Neuron (in vitro differentiated cells): ENCODE measurements around the gene PPP1R14C.

ENCODE experiments used
- H2AFZ ChIP-seq: one replicate; pipeline ENCODE4 v1.6.1; 2013; ENCODE audit warnings: low read depth, mild to moderate bottlenecking, inconsistent platforms, low read length, moderate library complexity
- H3K27me3 ChIP-seq: one replicate; pipeline ENCODE4 v1.6.1; 2013; ENCODE audit warnings: low read length; ENCODE audit not compliant: insufficient read depth
- H3K36me3 ChIP-seq: one replicate; pipeline ENCODE4 v1.6.1; 2013; ENCODE audit warnings: low read length; ENCODE audit not compliant: insufficient read depth
- H3K4me1 ChIP-seq: one replicate; pipeline ENCODE4 v1.6.1; 2013; ENCODE audit warnings: low read length; ENCODE audit not compliant: insufficient read depth
- H3K4me3 ChIP-seq: 2 replicates; pipeline ENCODE4 v1.5.1; 2013; ENCODE audit warnings: mild to moderate bottlenecking, low read length, moderate library complexity
- H3K9me3 ChIP-seq: one replicate; pipeline ENCODE4 v1.6.1; 2013; ENCODE audit warnings: low read length

PPP1R14C gene

GRCh38 chr6:150273457-150274309, 130.8 kb downstream of the PPP1R14C start:
- no peaks in the 10 kb centered on the region for H3K9me3 ChIP-seq
- H3K27me3 ChIP-seq: no peaks in the 10 kb centered on the region
- no peaks in the 10 kb centered on the region for H3K36me3 ChIP-seq
- peaks cover 49% of the 10 kb centered on the region for H3K4me1 ChIP-seq
- no peak overlapping the region for H2AFZ ChIP-seq
- no peak overlapping the region for H3K4me3 ChIP-seq

DNA sequence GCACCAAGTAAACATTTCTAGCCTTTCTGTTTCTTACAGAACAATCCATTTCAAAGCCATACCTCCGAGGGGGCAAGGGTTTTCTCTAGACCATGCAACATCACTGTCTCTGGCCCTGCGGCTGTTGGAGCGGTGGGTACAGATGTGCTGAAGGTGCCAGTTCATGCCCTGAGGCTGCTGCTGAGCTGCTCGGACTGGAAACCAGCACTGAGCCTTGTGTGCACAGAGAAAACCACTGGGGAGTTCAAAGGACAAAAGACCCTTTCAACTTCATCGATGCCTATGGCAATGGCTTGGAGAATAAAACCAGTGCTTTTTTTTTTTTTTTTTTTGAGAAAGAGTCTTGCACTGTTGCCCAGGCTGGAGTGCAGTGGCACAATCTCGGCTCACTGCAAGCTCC, 132.6 kb downstream of the PPP1R14C start:
- peaks cover 49% of the 10 kb centered on the region for H3K4me1 ChIP-seq
- no peak overlapping the region for H2AFZ ChIP-seq
- H3K36me3 ChIP-seq: no peaks in the 10 kb centered on the region
- no peaks in the 10 kb centered on the region for H3K9me3 ChIP-seq
- H3K27me3 ChIP-seq: no peaks in the 10 kb centered on the region
- H3K4me3 ChIP-seq: no peak overlapping the region

- H3K4me1 ChIP-seq: peaks cover 41% of the 10 kb centered on the region
- H3K27me3 ChIP-seq: no peaks in the 10 kb centered on the region
- no peaks in the 10 kb centered on the region for H3K9me3 ChIP-seq
- no peaks in the 10 kb centered on the region for H3K36me3 ChIP-seq
- H2AFZ ChIP-seq: no peak overlapping the region
- no peak overlapping the region for H3K4me3 ChIP-seq
These were observed 133.5 kb downstream of the PPP1R14C start for GRCh38 chr6:150276168-150276936.

- H3K27me3 ChIP-seq: no peaks in the 10 kb centered on the region
- no peak overlapping the region for H3K4me3 ChIP-seq
- no peak overlapping the region for H2AFZ ChIP-seq
- H3K9me3 ChIP-seq: no peaks in the 10 kb centered on the region
- H3K36me3 ChIP-seq: no peaks in the 10 kb centered on the region
- H3K4me1 ChIP-seq: peaks cover 33% of the 10 kb centered on the region
These were observed 134.3 kb downstream of the PPP1R14C start for GRCh38 chr6:150276937-150277742.

- Histone ChIP-seq H3K27me3 (no peaks in the 10 kb centered on the region), H2AFZ (no peak overlapping the region), H3K4me1 (peaks cover 12% of the 10 kb centered on the region), H3K36me3 (no peaks in the 10 kb centered on the region), H3K9me3 (no peaks in the 10 kb centered on the region), H3K4me3 (no peak overlapping the region)
These were observed 136.7 kb downstream of the PPP1R14C start for GRCh38 chr6:150279533-150279932.

GRCh38 chr6:150280703-150281102, 137.9 kb downstream of the PPP1R14C start:
- H3K9me3 ChIP-seq: no peaks in the 10 kb centered on the region
- no peak overlapping the region for H3K4me3 ChIP-seq
- no peaks in the 10 kb centered on the region for H3K36me3 ChIP-seq
- no peaks in the 10 kb centered on the region for H3K27me3 ChIP-seq
- peaks cover 15% of the 10 kb centered on the region for H3K4me1 ChIP-seq
- no peak overlapping the region for H2AFZ ChIP-seq

DNA sequence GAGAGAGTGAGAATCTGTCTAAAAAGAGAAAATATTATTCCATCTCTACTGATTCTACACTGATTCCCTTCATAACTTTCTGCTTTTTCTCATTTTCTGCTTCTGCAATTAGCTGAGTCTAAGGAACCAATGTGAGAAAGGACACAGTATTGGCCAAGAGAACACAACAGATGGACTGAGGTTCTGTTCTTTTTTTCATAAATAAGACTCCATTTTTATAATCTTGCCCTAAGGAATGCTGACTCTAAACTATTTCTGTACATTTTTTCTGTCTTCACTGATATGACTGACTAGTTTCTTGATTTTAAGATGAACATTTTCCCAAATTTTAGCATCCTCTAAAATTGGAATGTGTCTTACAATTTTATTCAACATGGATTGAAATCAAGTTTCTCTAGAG, 138.9 kb downstream of the PPP1R14C start:
- Histone ChIP-seq H3K9me3 (no peaks in the 10 kb centered on the region), H3K27me3 (no peaks in the 10 kb centered on the region)

GRCh38 chr6:150282806-150283205, 140.0 kb downstream of the PPP1R14C start:
- H3K27me3 ChIP-seq: no peaks in the 10 kb centered on the region
- no peaks in the 10 kb centered on the region for H3K9me3 ChIP-seq
- peaks cover 32% of the 10 kb centered on the region for H3K4me1 ChIP-seq
- no peak overlapping the region for H2AFZ ChIP-seq
- H3K36me3 ChIP-seq: no peaks in the 10 kb centered on the region
- H3K4me3 ChIP-seq: no peak overlapping the region

More for the DNA sequence above, 138.9 kb downstream of the PPP1R14C start:
- Histone ChIP-seq H3K4me3 (no peak overlapping the region), H3K4me1 (peaks cover 25% of the 10 kb centered on the region), H2AFZ (no peak overlapping the region), H3K36me3 (no peaks in the 10 kb centered on the region)

DNA sequence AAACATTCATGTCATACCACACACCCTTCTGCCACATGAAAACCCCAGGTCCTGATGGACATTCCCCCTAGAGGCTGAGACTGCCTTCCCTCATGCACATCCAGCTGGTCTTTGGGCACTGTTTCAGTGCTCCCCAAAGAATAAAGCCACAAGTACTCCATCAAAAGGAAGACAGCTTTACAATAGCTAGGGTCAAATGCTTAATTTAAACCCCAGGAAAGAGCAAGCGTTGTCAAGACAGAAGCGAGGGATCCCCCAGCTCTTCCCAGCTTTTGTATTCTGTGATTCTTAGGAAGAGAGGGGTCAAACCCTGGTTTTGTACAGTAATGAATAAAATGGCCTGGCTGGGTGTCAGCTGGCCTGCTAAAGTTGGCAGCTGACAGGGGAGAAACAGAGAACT, 143.6 kb downstream of the PPP1R14C start:
- H3K4me3 ChIP-seq: no peak overlapping the region
- no peaks in the 10 kb centered on the region for H3K27me3 ChIP-seq
- no peaks in the 10 kb centered on the region for H3K9me3 ChIP-seq
- H3K36me3 ChIP-seq: no peaks in the 10 kb centered on the region
- H3K4me1 ChIP-seq: peaks cover 42% of the 10 kb centered on the region
- no peak overlapping the region for H2AFZ ChIP-seq

- Histone ChIP-seq H2AFZ (no peak overlapping the region), H3K4me3 (no peak overlapping the region), H3K4me1 (peaks cover 42% of the 10 kb centered on the region), H3K9me3 (no peaks in the 10 kb centered on the region), H3K27me3 (no peaks in the 10 kb centered on the region), H3K36me3 (no peaks in the 10 kb centered on the region)
These were observed 144.1 kb downstream of the PPP1R14C start for GRCh38 chr6:150286912-150287311.

- no peaks in the 10 kb centered on the region for H3K9me3 ChIP-seq
- no peaks in the 10 kb centered on the region for H3K27me3 ChIP-seq
- peaks cover 42% of the 10 kb centered on the region for H3K4me1 ChIP-seq
- no peak overlapping the region for H3K4me3 ChIP-seq
- no peaks in the 10 kb centered on the region for H3K36me3 ChIP-seq
- H2AFZ ChIP-seq: no peak overlapping the region
These were observed 145.6 kb downstream of the PPP1R14C start for GRCh38 chr6:150288456-150288855.

DNA sequence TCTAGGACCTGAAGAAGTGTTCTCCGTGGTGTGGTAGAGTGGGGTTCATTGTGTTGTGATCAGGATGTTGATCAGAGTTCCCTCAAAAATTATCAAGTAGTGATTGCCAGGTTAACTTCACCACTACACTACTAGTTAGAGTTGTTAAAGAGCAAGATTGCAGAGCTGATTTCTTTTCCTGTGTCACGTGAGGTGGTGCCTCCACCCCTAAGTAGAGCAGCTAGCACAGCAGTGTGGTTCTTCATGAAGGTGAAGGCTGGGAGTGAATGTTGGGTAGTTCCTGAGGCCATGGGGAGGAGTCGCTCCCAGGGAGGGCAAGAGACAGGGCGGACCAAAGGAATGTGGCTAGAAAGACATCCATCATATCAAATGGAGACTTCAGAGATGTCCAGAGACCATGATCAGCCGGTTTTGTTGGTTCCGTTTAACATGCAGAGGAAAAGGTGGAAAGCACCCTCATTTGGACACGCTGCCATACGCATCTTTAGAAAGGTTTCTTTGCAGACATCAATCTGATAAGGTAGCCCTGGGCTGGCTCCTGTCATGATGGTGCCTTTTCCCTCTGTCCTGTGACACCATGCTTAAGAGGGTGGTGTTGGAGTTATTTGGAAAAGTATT, 146.7 kb downstream of the PPP1R14C start:
- Histone ChIP-seq H2AFZ (no peak overlapping the region), H3K27me3 (no peaks in the 10 kb centered on the region), H3K4me3 (no peak overlapping the region), H3K4me1 (peaks cover 39% of the 10 kb centered on the region), H3K36me3 (no peaks in the 10 kb centered on the region), H3K9me3 (no peaks in the 10 kb centered on the region)
